ENCODE measurements around the gene TBL1XR1. TPM values are rescaled to one million over a fixed set of nuclear protein-coding genes. Genes with fewer than 3 reads are reported as not detected.

The TBL1XR1 gene
- total and polyA plus RNA-seq, 2 of the 8 experiments (the other 6 are each of a cell fraction or from before 2014, with no cell fraction given), result 28.1 to 147 TPM

GRCh38 chr3:177102553-177102952 lies 94.7 kb downstream of the TBL1XR1 start:
- Histone ChIP-seq H2BK5ac (ENCODE audit: low read depth, low read length) (no peak overlapping the region), H3K9me3 (ENCODE audit: insufficient read depth in 2 of 2, low read depth in 1 of 2, low read length in 1 of 2) (no peaks in the 10 kb centered on the region), H2BK12ac (ENCODE audit: low read depth, low read length) (no peak overlapping the region), H4K91ac (replicated peaks; ENCODE audit: insufficient read length, low read length) (no peak overlapping the region), H3K4me3 (ENCODE audit: extremely low read depth in 1 of 4, insufficient read depth in 2 of 4, low read depth in 3 of 4, low read length in 4 of 4) (no peak overlapping the region), H2AFZ (ENCODE audit: low read length) (no peak overlapping the region), H3K14ac (ENCODE audit: insufficient read length) (no peak overlapping the region), H3K4ac (replicated peaks; ENCODE audit: insufficient read length, low read depth, low read length) (no peak overlapping the region), H4K20me1 (replicated peaks in 1 of 2; ENCODE audit: control insufficient read depth in 1 of 2, insufficient read depth in 2 of 2, low read length in 2 of 2) (peaks cover 12 to 18% of the 10 kb centered on the region in 2 experiments), H3K27me3 (replicated peaks in 1 of 4; ENCODE audit: control insufficient read depth in 3 of 4, extremely low read depth in 1 of 4, insufficient read depth in 3 of 4, low read length in 3 of 4) (no peaks in the 10 kb centered on the region), H3K4me1 (replicated peaks in 1 of 4; ENCODE audit: control insufficient read depth in 3 of 4, insufficient read depth in 4 of 4, low read length in 3 of 4) (peaks cover 0 to 18% (median 10%) of the 10 kb centered on the region in 4 experiments; a peak in 4 of 7 replicates), H3K4me2 (ENCODE audit: insufficient read depth in 1 of 2, low read depth in 2 of 2, low read length in 2 of 2) (no peak overlapping the region; a peak in 1 of 4 replicates), H2BK20ac (ENCODE audit: low read length) (no peak overlapping the region), H4K8ac (ENCODE audit: extremely low read depth, insufficient read depth, low read length) (no peak overlapping the region), H3K23ac (ENCODE audit: insufficient read length) (no peak overlapping the region), H3K79me1 (ENCODE audit: low read depth, low read length) (peaks cover 7% of the 10 kb centered on the region; the same call in 1 of the 2 replicates), H2BK15ac (ENCODE audit: low read length) (no peak overlapping the region), H2BK120ac (replicated peaks; ENCODE audit: low read depth, low read length) (no peak overlapping the region), H3K36me3 (ENCODE audit: control insufficient read depth in 2 of 4, insufficient read depth in 4 of 4, low read length in 3 of 4) (no peaks in the 10 kb centered on the region), H3K9ac (replicated peaks in 1 of 4; ENCODE audit: extremely low read depth in 1 of 4, low read depth in 3 of 4, low read length in 3 of 4) (no peak overlapping the region), H4K5ac (ENCODE audit: insufficient read length, low read depth, low read length) (no peak overlapping the region), H3K56ac (replicated peaks; ENCODE audit: insufficient read length, low read depth, low read length) (no peak overlapping the region), H3K79me2 (ENCODE audit: control insufficient read depth in 1 of 2, insufficient read depth in 2 of 2, low read length in 2 of 2) (peaks cover 16 to 99% of the 10 kb centered on the region in 2 experiments), H3K27ac (ENCODE audit: low read depth, low read length) (no peak overlapping the region), H3K23me2 (ENCODE audit: low read depth, low read length) (no peaks in the 10 kb centered on the region), H3K18ac (ENCODE audit: extremely low read depth, low read length) (no peak overlapping the region), H2AK5ac (ENCODE audit: low read depth, low read length) (no peak overlapping the region)
- POLR2A ChIA-PET (ENCODE audit: partially characterized antibody), result no interaction called here
- DNase-seq (ENCODE audit: low read depth in 1 of 2, low spot score in 2 of 2) (no peak), FAIRE-seq (no peak)
- CTCF ChIA-PET (ENCODE audit: partially characterized antibody), result no interaction called here
- TF ChIP-seq POLR2AphosphoS5 (IDR thresholded peaks at IDR 0.05; ENCODE audit: low read depth, low read length) (no peak), TAF1 (IDR thresholded peaks at IDR 0.05; ENCODE audit: low read depth, low read length) (no peak), E2F6 (IDR thresholded peaks at IDR 0.05) (no peak), SRF (IDR thresholded peaks at IDR 0.05; ENCODE audit: low read depth, low read length) (no peak), USF2 (IDR thresholded peaks at IDR 0.05; ENCODE audit: low read length) (no peak)
- WGBS, 2 experiments (ENCODE audit: extremely low coverage in 1 of 2, insufficient coverage in 1 of 2, insufficient read length in 1 of 2, insufficient replicate concordance in 2 of 2, low coverage in 1 of 2, low lambda C conversion rate in 2 of 2, missing lambda C conversion rate in 1 of 2), result 63% methylated on average over 3 of the region's 3 CpGs; no CpG with 5 or more reads in 1 of the 2 experiments

Data from H1 (cell line).